Choroid plexus epithelial cell (primary cell): ENCODE data around the gene CARD9.

Experiments used
- DNase-seq: peaks from one replicate; pipeline ENCODE4 v3.0.0-alpha.2; 2010; ENCODE audit warnings: low read depth
- H3K4me3 ChIP-seq: 2 replicates; pipeline ENCODE4 v1.5.1; 2011; ENCODE audit warnings: low read depth, mild to moderate bottlenecking, control low read depth, low read length, moderate library complexity
- TF ChIP-seq, protein P1 (sequence below): conservative IDR thresholded peaks from 2 replicates; pipeline ENCODE4 v1.5.1; 2011; ENCODE audit warnings: low read depth, mild to moderate bottlenecking, control low read depth, inconsistent platforms, low read length, moderate library complexity

CARD9 gene

DNA sequence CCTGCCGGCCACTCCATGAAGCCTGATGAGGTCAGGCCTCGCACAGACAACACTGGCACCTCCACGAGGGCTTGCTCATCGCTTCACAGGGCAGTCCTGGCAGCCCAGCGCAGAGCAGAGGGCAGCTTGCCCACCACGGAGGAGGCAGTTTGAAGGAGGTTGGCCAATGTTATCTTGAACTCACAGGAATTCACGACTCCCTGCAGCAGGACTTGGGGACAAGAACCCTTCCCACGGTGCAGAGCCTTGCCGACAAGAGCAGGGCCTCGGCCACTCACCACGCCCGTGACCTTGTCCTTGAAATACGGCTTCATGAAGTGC, 21.5 kb upstream of the CARD9 start:
- H3K4me3 ChIP-seq, result no peak overlapping the region
- no peak for DNase-seq
- TF ChIP-seq, protein P1, sequence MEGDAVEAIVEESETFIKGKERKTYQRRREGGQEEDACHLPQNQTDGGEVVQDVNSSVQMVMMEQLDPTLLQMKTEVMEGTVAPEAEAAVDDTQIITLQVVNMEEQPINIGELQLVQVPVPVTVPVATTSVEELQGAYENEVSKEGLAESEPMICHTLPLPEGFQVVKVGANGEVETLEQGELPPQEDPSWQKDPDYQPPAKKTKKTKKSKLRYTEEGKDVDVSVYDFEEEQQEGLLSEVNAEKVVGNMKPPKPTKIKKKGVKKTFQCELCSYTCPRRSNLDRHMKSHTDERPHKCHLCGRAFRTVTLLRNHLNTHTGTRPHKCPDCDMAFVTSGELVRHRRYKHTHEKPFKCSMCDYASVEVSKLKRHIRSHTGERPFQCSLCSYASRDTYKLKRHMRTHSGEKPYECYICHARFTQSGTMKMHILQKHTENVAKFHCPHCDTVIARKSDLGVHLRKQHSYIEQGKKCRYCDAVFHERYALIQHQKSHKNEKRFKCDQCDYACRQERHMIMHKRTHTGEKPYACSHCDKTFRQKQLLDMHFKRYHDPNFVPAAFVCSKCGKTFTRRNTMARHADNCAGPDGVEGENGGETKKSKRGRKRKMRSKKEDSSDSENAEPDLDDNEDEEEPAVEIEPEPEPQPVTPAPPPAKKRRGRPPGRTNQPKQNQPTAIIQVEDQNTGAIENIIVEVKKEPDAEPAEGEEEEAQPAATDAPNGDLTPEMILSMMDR, result no peak

DNA sequence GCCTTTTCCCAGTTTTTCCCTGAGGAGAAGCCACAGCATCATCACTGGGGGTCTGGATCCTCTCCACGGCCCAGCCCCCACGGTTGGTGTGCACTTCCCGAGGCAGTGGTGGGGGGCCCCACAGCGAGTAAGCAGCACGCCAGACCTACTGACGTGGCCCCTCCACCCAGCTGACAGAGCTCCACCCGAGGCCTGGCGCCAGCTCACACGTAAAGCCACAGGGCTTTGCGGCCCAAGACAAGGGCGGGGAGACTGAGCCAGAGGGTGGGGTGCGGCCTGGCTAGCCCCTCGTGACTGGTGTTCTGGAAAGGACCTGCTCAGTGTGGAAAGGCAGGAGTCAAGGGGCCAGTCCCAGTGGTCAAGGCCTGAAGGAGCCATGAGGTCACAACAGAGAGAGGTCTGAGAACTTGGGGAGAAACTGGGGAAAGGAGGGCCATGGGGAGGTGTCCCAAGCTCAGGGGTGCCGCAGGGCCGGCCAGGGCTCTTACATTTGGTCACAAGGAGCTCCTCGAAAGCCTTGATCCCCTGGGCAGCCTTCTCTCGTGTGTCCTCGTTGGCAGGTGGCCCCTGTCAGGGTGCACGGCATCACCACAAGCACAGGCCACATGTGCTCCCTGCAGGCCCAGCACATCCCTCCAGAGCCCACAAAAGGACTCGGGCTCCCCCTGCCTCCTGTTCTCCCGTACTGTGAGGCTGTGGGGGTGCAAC, 21.0 kb upstream of the CARD9 start:
- TF ChIP-seq, protein P1, result no peak
- no peak for DNase-seq
- H3K4me3 ChIP-seq, result no peak overlapping the region

DNA sequence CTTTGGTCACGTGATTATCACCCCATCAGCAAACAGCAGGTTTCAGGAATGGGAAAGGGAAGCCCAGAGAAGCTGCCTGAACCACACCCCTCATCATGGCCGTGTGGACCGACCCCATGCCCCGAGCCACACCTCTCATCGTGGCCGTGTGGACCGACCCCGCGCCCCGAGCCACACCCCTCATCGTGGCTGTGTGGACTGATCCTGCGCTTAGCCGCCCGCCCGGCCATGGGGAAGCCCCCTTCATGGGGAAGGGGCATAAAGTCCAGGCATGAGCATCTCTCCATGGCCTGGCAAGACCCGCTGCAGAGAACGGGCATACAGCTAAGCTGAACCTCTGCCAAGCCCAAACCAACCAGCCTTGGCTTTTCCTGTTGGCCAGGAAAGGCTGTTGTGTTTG, 20.1 kb upstream of the CARD9 start:
- no peak overlapping the region for H3K4me3 ChIP-seq
- TF ChIP-seq, protein P1, result no peak
- no peak for DNase-seq

DNA sequence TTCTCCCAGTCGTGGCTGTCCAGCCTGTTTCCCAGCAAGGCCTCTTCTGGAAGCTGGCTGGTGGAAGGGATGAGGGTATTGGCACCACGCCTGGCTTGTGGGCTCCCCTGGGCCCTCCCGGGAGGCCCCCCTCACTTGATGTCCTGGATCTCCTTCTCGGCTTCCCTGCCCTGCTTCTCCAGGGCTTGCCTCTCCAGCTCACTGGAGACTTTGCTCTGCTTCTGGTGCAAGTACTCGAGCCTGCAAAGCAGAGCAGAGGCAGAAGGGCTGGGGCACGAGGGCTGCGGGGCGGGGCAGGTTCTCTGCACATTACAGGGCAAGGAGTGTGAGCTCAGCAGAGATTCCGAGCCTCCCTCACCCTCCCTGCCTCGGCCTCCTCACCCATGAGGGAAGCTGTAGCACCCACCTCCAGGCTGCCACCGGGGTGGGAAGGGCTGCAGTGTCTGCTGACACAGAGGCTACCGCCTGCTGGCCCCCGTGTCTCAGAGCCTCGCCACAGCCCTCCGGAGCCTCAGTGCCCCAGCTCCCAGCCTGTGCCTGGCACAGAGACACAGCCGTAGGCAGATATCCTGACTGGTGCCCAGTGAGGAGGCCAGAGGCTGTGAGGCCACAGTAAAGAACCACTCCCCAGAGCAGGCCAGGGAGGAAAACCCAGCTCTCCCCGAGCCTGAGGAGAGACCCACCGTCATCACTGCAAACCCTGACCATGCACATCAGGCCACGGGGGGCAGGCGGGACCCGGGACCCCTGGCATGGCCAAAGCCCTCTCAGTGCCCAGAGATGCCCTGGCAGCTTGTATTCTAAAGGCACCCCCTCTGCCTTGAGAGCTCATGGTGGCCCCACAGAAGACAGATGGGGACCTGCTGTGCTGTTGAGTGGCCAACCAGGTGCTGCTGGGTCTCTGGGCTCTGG, 19.3 kb upstream of the CARD9 start:
- DNase-seq, result no peak
- TF ChIP-seq, protein P1, result no peak
- H3K4me3 ChIP-seq, result no peak overlapping the region

DNA sequence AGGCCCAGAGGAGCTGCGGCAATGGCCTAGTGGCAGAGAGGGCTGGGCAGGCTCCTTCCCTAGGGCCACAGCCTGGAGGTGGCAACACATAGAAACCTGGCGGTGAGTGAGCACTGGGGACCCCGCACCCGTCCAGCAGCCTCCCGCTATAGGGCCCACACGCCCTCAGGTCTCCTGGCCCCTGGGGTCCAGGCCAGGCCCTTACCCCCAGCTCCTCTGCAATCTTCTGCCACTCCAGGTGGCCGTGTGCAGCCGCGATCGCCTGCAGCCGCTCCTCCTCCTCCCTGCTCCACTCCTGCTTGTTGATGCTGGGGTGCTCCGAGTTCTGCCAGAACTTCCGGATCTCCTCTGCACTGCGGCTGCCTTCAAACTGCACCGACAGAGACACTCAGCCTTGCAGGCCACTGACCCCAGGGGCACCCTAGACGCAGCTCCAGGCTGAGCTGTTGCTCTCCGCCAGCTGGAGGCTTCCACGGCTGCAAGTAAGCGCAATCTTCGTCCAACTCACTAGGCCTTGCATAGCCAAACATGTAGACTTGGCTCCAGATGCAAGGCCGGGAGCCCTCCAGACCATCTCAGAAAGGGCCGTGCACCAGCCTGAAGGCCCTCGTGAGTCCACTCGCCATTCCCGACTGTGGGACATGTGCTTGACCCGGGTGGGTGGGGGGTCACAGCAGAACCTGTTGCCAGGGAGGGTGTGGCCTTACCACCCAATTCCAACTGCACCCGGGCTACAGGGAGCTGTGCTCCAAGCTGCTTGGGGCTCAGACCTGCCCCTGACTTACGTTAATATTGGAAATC, 18.5 kb upstream of the CARD9 start:
- TF ChIP-seq, protein P1, result no peak

DNA sequence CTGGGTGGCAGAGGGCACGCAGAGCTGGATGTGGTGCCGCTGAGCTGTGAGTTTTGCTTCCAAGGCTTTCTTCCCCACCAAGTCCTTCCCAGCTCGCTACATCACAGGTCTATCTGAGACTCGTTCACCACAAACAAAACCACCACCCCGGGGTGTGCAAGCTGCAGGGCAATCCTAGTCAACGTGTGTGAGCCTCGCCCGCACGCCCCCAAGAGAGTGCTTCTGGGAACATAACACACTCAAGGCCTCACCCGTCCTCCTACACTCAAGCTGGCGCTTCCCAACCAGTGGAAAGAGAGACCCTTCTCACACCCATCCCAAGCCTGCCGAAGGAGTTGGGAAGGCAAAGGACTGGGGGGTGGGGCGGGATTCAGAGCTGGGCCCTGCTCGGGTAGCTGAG, 15.9 kb upstream of the CARD9 start:
- no peak for DNase-seq
- H3K4me3 ChIP-seq, result no peak overlapping the region
- TF ChIP-seq, protein P1, result no peak

More for the DNA sequence above, 18.5 kb upstream of the CARD9 start:
- no peak for DNase-seq
- no peak overlapping the region for H3K4me3 ChIP-seq
